ENCODE measurements around the gene CAMTA1. TPM values are rescaled to one million over a fixed set of nuclear protein-coding genes. Genes with fewer than 3 reads are reported as not detected.
A peak's percentile ranks its signal among the peaks of the same experiment; 100 is the strongest.

The CAMTA1 gene
- total RNA-seq, 1 donor from 2014 or later = 38.1 TPM

GRCh38 chr1:7664893-7665250 is 879.6 kb downstream of the CAMTA1 start:
- Histone ChIP-seq H3K27ac (ENCODE audit: low read depth, low read length) (no peak overlapping the region), H3K9ac (ENCODE audit: low read depth in 1 of 3, low read length in 3 of 3) (no peak overlapping the region), H3K36me3 (ENCODE audit: control insufficient read depth in 3 of 3, insufficient read depth in 3 of 3, low read length in 3 of 3) (no peaks in the 10 kb centered on the region), H3K4me3 (ENCODE audit: low read length in 3 of 3) (no peak overlapping the region), H3K9me3 (ENCODE audit: control insufficient read depth in 3 of 3, low read length in 3 of 3) (no peaks in the 10 kb centered on the region), H3K4me1 (ENCODE audit: control insufficient read depth in 3 of 3, insufficient read depth in 3 of 3, low read length in 3 of 3) (peaks cover 7 to 11% (median 10%) of the 10 kb centered on the region in 3 donors), H3K27me3 (ENCODE audit: control insufficient read depth in 3 of 3, insufficient read depth in 3 of 3, low read length in 3 of 3) (peaks cover 0 to 13% (median 8%) of the 10 kb centered on the region in 3 donors)

GRCh38 chr1:7666249-7666648 is 881.0 kb downstream of the CAMTA1 start:
- Histone ChIP-seq H3K36me3 (ENCODE audit: control insufficient read depth in 3 of 3, insufficient read depth in 3 of 3, low read length in 3 of 3) (no peaks in the 10 kb centered on the region), H3K27me3 (ENCODE audit: control insufficient read depth in 3 of 3, insufficient read depth in 3 of 3, low read length in 3 of 3) (peaks cover 0 to 8% (median 0%) of the 10 kb centered on the region in 3 donors), H3K27ac (ENCODE audit: low read depth, low read length) (no peak overlapping the region), H3K9me3 (ENCODE audit: control insufficient read depth in 3 of 3, low read length in 3 of 3) (no peaks in the 10 kb centered on the region), H3K9ac (ENCODE audit: low read depth in 1 of 3, low read length in 3 of 3) (no peak overlapping the region), H3K4me1 (ENCODE audit: control insufficient read depth in 3 of 3, insufficient read depth in 3 of 3, low read length in 3 of 3) (peaks cover 11 to 20% (median 15%) of the 10 kb centered on the region in 3 donors), H3K4me3 (ENCODE audit: low read length in 3 of 3) (no peak overlapping the region)

GRCh38 chr1:7667159-7667558 is 881.9 kb downstream of the CAMTA1 start:
- Histone ChIP-seq H3K36me3 (ENCODE audit: control insufficient read depth in 3 of 3, insufficient read depth in 3 of 3, low read length in 3 of 3) (no peaks in the 10 kb centered on the region), H3K9me3 (ENCODE audit: control insufficient read depth in 3 of 3, low read length in 3 of 3) (no peaks in the 10 kb centered on the region), H3K27me3 (ENCODE audit: control insufficient read depth in 3 of 3, insufficient read depth in 3 of 3, low read length in 3 of 3) (peaks cover 0 to 4% (median 0%) of the 10 kb centered on the region in 3 donors), H3K4me1 (ENCODE audit: control insufficient read depth in 3 of 3, insufficient read depth in 3 of 3, low read length in 3 of 3) (peaks cover 11 to 20% (median 15%) of the 10 kb centered on the region in 3 donors), H3K9ac (ENCODE audit: low read depth in 1 of 3, low read length in 3 of 3) (peak overlapping the region in 1 of 3 donors; percentile 33), H3K27ac (ENCODE audit: low read depth, low read length) (no peak overlapping the region), H3K4me3 (ENCODE audit: low read length in 3 of 3) (no peak overlapping the region)

- H3K9ac ChIP-seq (ENCODE audit: low read depth in 1 of 3, low read length in 3 of 3) = peak overlapping the region in 1 of 3 donors; percentile 33
- H3K4me3 ChIP-seq (ENCODE audit: low read length in 3 of 3) = no peak overlapping the region
- H3K27me3 ChIP-seq (ENCODE audit: control insufficient read depth in 3 of 3, insufficient read depth in 3 of 3, low read length in 3 of 3) = peaks cover 0 to 3% (median 0%) of the 10 kb centered on the region in 3 donors
- H3K36me3 ChIP-seq (ENCODE audit: control insufficient read depth in 3 of 3, insufficient read depth in 3 of 3, low read length in 3 of 3) = no peaks in the 10 kb centered on the region
- no peaks in the 10 kb centered on the region for H3K9me3 ChIP-seq (ENCODE audit: control insufficient read depth in 3 of 3, low read length in 3 of 3)
- H3K27ac ChIP-seq (ENCODE audit: low read depth, low read length) = no peak overlapping the region
- H3K4me1 ChIP-seq (ENCODE audit: control insufficient read depth in 3 of 3, insufficient read depth in 3 of 3, low read length in 3 of 3) = peaks cover 11 to 20% (median 15%) of the 10 kb centered on the region in 3 donors
Measured at GRCh38 chr1:7667625-7668218, 882.5 kb downstream of the CAMTA1 start.

GRCh38 chr1:7669559-7670311 is 884.5 kb downstream of the CAMTA1 start:
- Histone ChIP-seq H3K27me3 (ENCODE audit: control insufficient read depth in 3 of 3, insufficient read depth in 3 of 3, low read length in 3 of 3) (peaks cover 0 to 3% (median 0%) of the 10 kb centered on the region in 3 donors), H3K4me1 (ENCODE audit: control insufficient read depth in 3 of 3, insufficient read depth in 3 of 3, low read length in 3 of 3) (peaks cover 11 to 26% (median 17%) of the 10 kb centered on the region in 3 donors), H3K9me3 (ENCODE audit: control insufficient read depth in 3 of 3, low read length in 3 of 3) (no peaks in the 10 kb centered on the region), H3K36me3 (ENCODE audit: control insufficient read depth in 3 of 3, insufficient read depth in 3 of 3, low read length in 3 of 3) (no peaks in the 10 kb centered on the region), H3K4me3 (ENCODE audit: low read length in 3 of 3) (no peak overlapping the region), H3K27ac (ENCODE audit: low read depth, low read length) (no peak overlapping the region), H3K9ac (ENCODE audit: low read depth in 1 of 3, low read length in 3 of 3) (peak overlapping the region in 2 of 3 donors; percentile 8 to 33)

GRCh38 chr1:7670334-7671145 is 885.3 kb downstream of the CAMTA1 start:
- Histone ChIP-seq H3K27ac (ENCODE audit: low read depth, low read length) (no peak overlapping the region), H3K4me1 (ENCODE audit: control insufficient read depth in 3 of 3, insufficient read depth in 3 of 3, low read length in 3 of 3) (peaks cover 11 to 26% (median 17%) of the 10 kb centered on the region in 3 donors), H3K9me3 (ENCODE audit: control insufficient read depth in 3 of 3, low read length in 3 of 3) (no peaks in the 10 kb centered on the region), H3K4me3 (ENCODE audit: low read length in 3 of 3) (no peak overlapping the region), H3K9ac (ENCODE audit: low read depth in 1 of 3, low read length in 3 of 3) (peak overlapping the region in 1 of 3 donors; percentile 33), H3K27me3 (ENCODE audit: control insufficient read depth in 3 of 3, insufficient read depth in 3 of 3, low read length in 3 of 3) (peaks cover 0 to 3% (median 0%) of the 10 kb centered on the region in 3 donors), H3K36me3 (ENCODE audit: control insufficient read depth in 3 of 3, insufficient read depth in 3 of 3, low read length in 3 of 3) (no peaks in the 10 kb centered on the region)

- H3K4me1 ChIP-seq (ENCODE audit: control insufficient read depth in 3 of 3, insufficient read depth in 3 of 3, low read length in 3 of 3) = peaks cover 11 to 26% (median 17%) of the 10 kb centered on the region in 3 donors
- H3K27me3 ChIP-seq (ENCODE audit: control insufficient read depth in 3 of 3, insufficient read depth in 3 of 3, low read length in 3 of 3) = peaks cover 0 to 3% (median 0%) of the 10 kb centered on the region in 3 donors
- H3K36me3 ChIP-seq (ENCODE audit: control insufficient read depth in 3 of 3, insufficient read depth in 3 of 3, low read length in 3 of 3) = no peaks in the 10 kb centered on the region
- no peak overlapping the region for H3K4me3 ChIP-seq (ENCODE audit: low read length in 3 of 3)
- no peaks in the 10 kb centered on the region for H3K9me3 ChIP-seq (ENCODE audit: control insufficient read depth in 3 of 3, low read length in 3 of 3)
- no peak overlapping the region for H3K9ac ChIP-seq (ENCODE audit: low read depth in 1 of 3, low read length in 3 of 3)
- no peak overlapping the region for H3K27ac ChIP-seq (ENCODE audit: low read depth, low read length)
Measured at GRCh38 chr1:7671146-7671465, 885.9 kb downstream of the CAMTA1 start.

- peaks cover 11 to 26% (median 17%) of the 10 kb centered on the region in 3 donors for H3K4me1 ChIP-seq (ENCODE audit: control insufficient read depth in 3 of 3, insufficient read depth in 3 of 3, low read length in 3 of 3)
- no peaks in the 10 kb centered on the region for H3K36me3 ChIP-seq (ENCODE audit: control insufficient read depth in 3 of 3, insufficient read depth in 3 of 3, low read length in 3 of 3)
- no peak overlapping the region for H3K4me3 ChIP-seq (ENCODE audit: low read length in 3 of 3)
- H3K27ac ChIP-seq (ENCODE audit: low read depth, low read length) = no peak overlapping the region
- no peak overlapping the region for H3K9ac ChIP-seq (ENCODE audit: low read depth in 1 of 3, low read length in 3 of 3)
- peaks cover 0 to 3% (median 0%) of the 10 kb centered on the region in 3 donors for H3K27me3 ChIP-seq (ENCODE audit: control insufficient read depth in 3 of 3, insufficient read depth in 3 of 3, low read length in 3 of 3)
- no peaks in the 10 kb centered on the region for H3K9me3 ChIP-seq (ENCODE audit: control insufficient read depth in 3 of 3, low read length in 3 of 3)
Measured at GRCh38 chr1:7671676-7672075, 886.4 kb downstream of the CAMTA1 start.

- Histone ChIP-seq H3K4me1 (ENCODE audit: control insufficient read depth in 3 of 3, insufficient read depth in 3 of 3, low read length in 3 of 3) (peaks cover 9 to 23% (median 15%) of the 10 kb centered on the region in 3 donors), H3K27ac (ENCODE audit: low read depth, low read length) (no peak overlapping the region), H3K36me3 (ENCODE audit: control insufficient read depth in 3 of 3, insufficient read depth in 3 of 3, low read length in 3 of 3) (no peaks in the 10 kb centered on the region), H3K27me3 (ENCODE audit: control insufficient read depth in 3 of 3, insufficient read depth in 3 of 3, low read length in 3 of 3) (peaks cover 0 to 3% (median 0%) of the 10 kb centered on the region in 3 donors), H3K9ac (ENCODE audit: low read depth in 1 of 3, low read length in 3 of 3) (no peak overlapping the region), H3K9me3 (ENCODE audit: control insufficient read depth in 3 of 3, low read length in 3 of 3) (no peaks in the 10 kb centered on the region), H3K4me3 (ENCODE audit: low read length in 3 of 3) (no peak overlapping the region)
Measured at GRCh38 chr1:7672864-7673263, 887.6 kb downstream of the CAMTA1 start.
